ENCODE measurements around the gene ARFGAP1. TPM values are rescaled to one million over a fixed set of nuclear protein-coding genes. Genes with fewer than 3 reads are reported as not detected.

Gene ARFGAP1
- total and polyA plus RNA-seq, 2 of the 4 experiments (the other 2 are of a cell fraction): 59.1 to 194 TPM

GRCh38 chr20:63252284-63252711, 20.3 kb upstream of the ARFGAP1 start:
- intact Hi-C loops (cut with micrococcal nuclease) (no loop called here), in situ Hi-C loops (cut with MboI; ENCODE audit: low sequenced_read_pairs) (no loop called here), dilution Hi-C loops (cut with HindIII; ENCODE audit: low sequenced_read_pairs, unreplicated experiment) (no loop called here)
- H3K9me3 ChIP-seq (ENCODE audit: control insufficient read depth, insufficient read depth, low read length): no peaks in the 10 kb centered on the region
- no peak overlapping the region for H2AK9ac ChIP-seq (replicated peaks; ENCODE audit: low read depth, low read length, poor library complexity)
- H3K4ac ChIP-seq (ENCODE audit: low read depth, low read length): no peak overlapping the region
- no peaks in the 10 kb centered on the region for H3K4me1 ChIP-seq (ENCODE audit: control insufficient read depth, insufficient read depth, low read length)
- H2BK5ac ChIP-seq (ENCODE audit: low read depth, low read length, poor library complexity, severe bottlenecking): no peak overlapping the region
- H3K23ac ChIP-seq (ENCODE audit: low read depth, low read length): no peak overlapping the region
- H3K79me1 ChIP-seq (ENCODE audit: low read depth in 1 of 2, low read length in 2 of 2): no peaks in the 10 kb centered on the region
- 59% methylated on average over 3 of the region's 8 CpGs; no CpG with 5 or more reads in 1 of the 2 experiments for WGBS, 2 experiments (ENCODE audit: extremely low coverage in 2 of 2, insufficient read length in 1 of 2)
- H3K56ac ChIP-seq (ENCODE audit: extremely low read depth, insufficient read depth, low read length): no peak overlapping the region
- DNase-seq (no peak), ATAC-seq (ENCODE audit: low read depth) (no peak)
- H3K18ac ChIP-seq (ENCODE audit: low read depth, low read length): no peak overlapping the region
- ChIA-PET POLR2A (ENCODE audit: unreplicated experiment) (no interaction called here), CTCF (interaction anchor here (2.8 kb wide), 1 partner anchor 28 kb away, joined by 13 read pairs; no protein-coding TSS in a partner anchor)
- H4K5ac ChIP-seq (ENCODE audit: low read depth, low read length): no peak overlapping the region
- no peaks in the 10 kb centered on the region; the same call in 1 of the 2 replicates for H4K20me1 ChIP-seq (ENCODE audit: insufficient read depth, low read length)
- no peak overlapping the region for H3K14ac ChIP-seq (replicated peaks; ENCODE audit: low read depth, low read length)
- H3K9ac ChIP-seq (ENCODE audit: low read depth, low read length): no peak overlapping the region
- no peaks in the 10 kb centered on the region for H3K9me1 ChIP-seq (ENCODE audit: insufficient read depth, low read length)
- no peak overlapping the region for H4K91ac ChIP-seq (ENCODE audit: insufficient read depth, low read depth, low read length)
- no peaks in the 10 kb centered on the region for H3K36me3 ChIP-seq (ENCODE audit: control insufficient read depth, insufficient read depth, low read length)
- BruUV-seq (replicated peaks): no TSS peak
- no peak overlapping the region for H2BK20ac ChIP-seq (ENCODE audit: low read depth, low read length)
- no peak overlapping the region for H2BK120ac ChIP-seq (ENCODE audit: low read depth, low read length)
- no peak overlapping the region for H2BK15ac ChIP-seq (ENCODE audit: low read depth, low read length)
- peaks cover 66% of the 10 kb centered on the region for H3K27me3 ChIP-seq (ENCODE audit: control insufficient read depth, insufficient read depth, low read length)
- no peak overlapping the region for H3K4me3 ChIP-seq (ENCODE audit: insufficient read depth, low read depth, low read length)
- H3K27ac ChIP-seq (ENCODE audit: insufficient read depth, low read length): no peak overlapping the region
- H3K4me2 ChIP-seq (ENCODE audit: low read depth, low read length): no peak overlapping the region
- TF ChIP-seq CTCF (conservative IDR thresholded peaks at IDR 0.05; ENCODE audit: low read depth, low read length): no peak
- TF ChIP-seq RCOR1 (IDR thresholded peaks at IDR 0.05; ENCODE audit: insufficient replicate concordance, low read length): no peak
- no peak for TF ChIP-seq MAZ (IDR thresholded peaks at IDR 0.05; ENCODE audit: borderline replicate concordance, low read depth, low read length)
- no peak for TF ChIP-seq POLR2A (IDR thresholded peaks at IDR 0.05; ENCODE audit: low read depth, low read length)
- no peak for TF ChIP-seq RAD21 (IDR thresholded peaks at IDR 0.05; ENCODE audit: low read length)
- TF ChIP-seq SMC3 (IDR thresholded peaks at IDR 0.05; ENCODE audit: low read depth, low read length): no peak
- no peak overlapping the region for H2AFZ ChIP-seq (replicated peaks; ENCODE audit: low read length, poor library complexity)
- no peak overlapping the region for H2AK5ac ChIP-seq (ENCODE audit: low read depth, low read length)
- no peak overlapping the region for H4K8ac ChIP-seq (ENCODE audit: low read depth in 2 of 2, low read length in 2 of 2)
